Measurements from ENCODE around the gene ZNF283. TPM values are rescaled to one million over a fixed set of nuclear protein-coding genes. Genes with fewer than 3 reads are reported as not detected.
"Not testable (repeated sequence)": the region's sequence is repeated elsewhere in the genome, so short reads cannot be mapped to it uniquely, and the experiment has no call there.

ZNF283 gene
- total RNA-seq, 1 experiment from 2014 or later, result 6.6 TPM

DNA sequence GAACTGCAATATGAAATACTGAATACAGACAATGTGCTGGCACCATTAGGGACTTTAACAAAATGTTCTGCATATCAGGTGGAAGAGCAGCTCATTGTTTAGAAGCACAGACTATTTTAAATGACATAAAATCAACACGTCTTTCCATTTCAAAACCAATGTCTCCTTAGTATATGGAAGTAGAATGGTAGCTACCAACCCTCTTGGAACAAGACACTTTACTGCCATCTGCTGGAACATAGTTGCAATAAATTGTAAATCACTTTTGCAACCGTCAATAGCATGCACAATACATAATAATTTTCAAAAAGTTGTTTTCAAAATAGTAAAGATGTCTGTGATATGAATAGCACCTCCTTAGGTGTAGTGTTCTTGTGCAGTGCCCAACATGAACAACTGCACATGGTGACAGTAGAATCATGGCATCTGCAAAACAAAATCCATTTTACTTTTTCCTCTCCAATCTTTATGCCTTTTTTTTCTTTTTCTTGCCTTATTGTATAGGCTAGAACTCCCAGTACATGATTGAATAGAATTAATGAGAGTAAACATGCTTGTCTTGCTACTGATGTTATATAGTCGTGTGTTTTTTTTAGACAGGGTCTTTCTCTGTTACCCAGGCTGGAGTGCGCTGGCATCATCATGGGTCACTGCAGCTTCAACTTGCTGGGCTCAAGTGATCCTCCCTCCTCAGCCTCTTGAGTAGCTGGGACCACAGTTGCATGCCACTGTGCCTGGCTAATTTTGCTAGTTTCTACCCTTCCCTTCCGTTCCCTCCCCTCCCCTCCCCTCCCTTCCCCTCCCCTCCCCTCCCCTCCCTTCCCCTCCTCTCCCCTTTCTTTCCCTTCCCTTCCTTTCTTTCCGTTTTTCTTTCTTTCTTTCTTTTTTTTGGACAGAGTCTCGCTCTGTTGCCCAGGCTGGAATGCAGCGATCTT, 17.1 kb upstream of the ZNF283 start:
- H3K9me3 ChIP-seq (replicated peaks), result no peaks in the 10 kb centered on the region
- DNase-seq (ENCODE audit: low read depth in 1 of 2, low spot score in 2 of 2), result peak in 1 of 2 experiments; percentile 32
- H3K36me3 ChIP-seq, result no peaks in the 10 kb centered on the region
- H3K4me1 ChIP-seq (replicated peaks), result no peaks in the 10 kb centered on the region
- no peak overlapping the region for H3K27ac ChIP-seq
- no peak overlapping the region for H3K4me3 ChIP-seq
- peaks cover 4% of the 10 kb centered on the region; the same call in 1 of the 2 replicates for H3K27me3 ChIP-seq (replicated peaks)

DNA sequence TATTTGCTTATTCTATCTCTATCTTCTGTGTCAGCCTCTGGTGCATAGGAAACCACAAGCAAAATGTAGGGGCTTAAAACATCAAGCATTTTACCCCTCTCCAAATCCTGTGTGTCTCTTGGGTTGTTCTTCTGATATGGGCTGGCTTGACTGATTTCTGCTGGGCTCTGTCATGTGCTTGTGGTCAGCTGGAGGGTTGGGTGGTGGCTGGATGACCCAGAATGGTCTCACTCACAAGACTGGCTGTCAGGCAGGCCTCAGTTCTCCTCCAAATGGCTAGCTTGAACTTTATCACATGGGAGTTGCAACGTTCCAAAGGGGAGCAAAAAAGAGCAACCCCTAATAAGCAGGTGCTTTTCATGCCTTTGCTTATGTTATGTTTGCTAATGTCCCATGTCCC, 15.3 kb upstream of the ZNF283 start:
- H3K36me3 ChIP-seq, result no peaks in the 10 kb centered on the region
- DNase-seq (ENCODE audit: low read depth in 1 of 2, low spot score in 2 of 2), result no peak
- H3K27me3 ChIP-seq (replicated peaks), result peaks cover under 1% of the 10 kb centered on the region; the same call in 1 of the 2 replicates
- H3K9me3 ChIP-seq (replicated peaks), result peaks cover 3% of the 10 kb centered on the region; the same call in 1 of the 2 replicates
- no peak overlapping the region for H3K27ac ChIP-seq
- no peaks in the 10 kb centered on the region for H3K4me1 ChIP-seq (replicated peaks)
- H3K4me3 ChIP-seq, result no peak overlapping the region

DNA sequence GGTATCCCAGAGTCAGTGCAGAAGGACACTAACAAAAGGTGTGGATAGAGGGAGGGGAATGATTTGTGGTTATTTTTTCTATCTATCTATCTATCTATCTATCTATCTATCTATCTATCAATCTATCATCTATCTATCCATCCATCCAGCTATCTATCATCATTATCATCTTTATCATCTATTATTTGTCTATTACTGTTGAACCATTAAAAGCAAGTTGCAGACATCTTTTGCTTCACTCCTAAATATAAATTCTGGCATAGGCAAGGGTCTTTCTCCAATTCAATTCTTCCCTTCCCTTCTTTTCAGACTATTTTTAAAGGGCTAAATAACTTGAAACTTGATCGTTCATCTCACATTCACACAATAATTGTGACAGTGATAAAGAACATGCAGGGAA, 14.9 kb upstream of the ZNF283 start:
- no peak overlapping the region for H3K27ac ChIP-seq
- no peaks in the 10 kb centered on the region for H3K4me1 ChIP-seq (replicated peaks)
- no peaks in the 10 kb centered on the region for H3K36me3 ChIP-seq
- no peak overlapping the region for H3K4me3 ChIP-seq
- H3K27me3 ChIP-seq (replicated peaks), result no peaks in the 10 kb centered on the region
- no peak for DNase-seq (ENCODE audit: low read depth in 1 of 2, low spot score in 2 of 2)
- H3K9me3 ChIP-seq (replicated peaks), result peaks cover 3% of the 10 kb centered on the region; the same call in 1 of the 2 replicates

DNA sequence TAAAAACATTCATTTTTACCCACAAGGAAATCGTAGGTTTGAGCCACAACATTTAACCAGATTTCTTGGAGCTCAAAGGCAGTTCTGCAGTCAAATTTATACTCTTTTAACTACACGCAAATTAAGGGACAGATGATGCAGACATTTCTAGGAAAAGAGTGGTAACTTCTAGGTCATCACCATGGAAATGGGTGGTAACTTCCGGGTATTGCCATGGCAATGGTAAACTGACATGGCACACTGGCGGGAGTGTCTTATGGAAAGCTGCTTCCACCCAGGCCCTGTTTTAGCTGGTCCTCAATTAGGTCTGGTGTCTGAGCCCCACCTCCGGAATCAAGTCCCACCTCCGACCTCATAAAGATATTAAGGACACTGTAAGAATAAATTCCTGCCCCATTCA, 14.4 kb upstream of the ZNF283 start:
- Histone ChIP-seq H3K4me1 (replicated peaks) (no peaks in the 10 kb centered on the region), H3K4me3 (no peak overlapping the region), H3K36me3 (no peaks in the 10 kb centered on the region), H3K27ac (no peak overlapping the region), H3K9me3 (replicated peaks) (peaks cover 3% of the 10 kb centered on the region; the same call in 1 of the 2 replicates), H3K27me3 (replicated peaks) (no peaks in the 10 kb centered on the region)
- DNase-seq (ENCODE audit: low read depth in 1 of 2, low spot score in 2 of 2), result no peak

DNA sequence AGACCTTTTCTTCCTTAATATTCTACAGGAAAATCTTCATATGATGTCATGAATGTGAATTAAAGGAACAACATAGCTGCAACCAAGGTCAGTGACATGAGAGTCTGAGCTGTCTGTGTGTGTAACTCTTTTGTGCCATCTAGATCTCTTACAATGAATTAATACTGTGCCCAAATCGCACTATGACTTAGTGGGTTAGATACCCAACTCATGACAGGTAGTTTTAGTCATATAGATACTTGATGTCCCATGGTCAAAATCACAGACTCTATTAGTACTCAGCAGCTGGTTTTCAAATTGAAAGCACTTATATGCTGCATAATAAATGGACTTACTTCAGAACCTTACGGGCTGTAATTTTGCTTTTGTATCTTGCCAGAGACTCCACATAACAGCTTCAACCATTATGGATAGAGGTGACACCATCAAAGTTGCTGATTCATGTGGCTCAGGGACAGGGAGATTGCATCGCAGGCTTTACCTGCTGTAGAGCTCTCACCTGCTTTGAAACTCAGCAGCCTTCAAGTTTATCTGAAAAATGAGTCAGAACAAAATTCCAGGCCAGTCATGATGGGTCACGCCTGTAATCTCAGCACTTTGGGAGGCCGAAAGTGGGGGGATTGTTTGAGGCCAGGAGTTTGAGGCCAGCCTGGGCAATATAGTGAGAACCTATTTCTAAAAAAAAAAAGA, 12.3 kb upstream of the ZNF283 start:
- Histone ChIP-seq H3K9me3 (replicated peaks) (peaks cover 3% of the 10 kb centered on the region), H3K27ac (no peak overlapping the region), H3K27me3 (replicated peaks) (no peaks in the 10 kb centered on the region), H3K4me1 (replicated peaks) (no peaks in the 10 kb centered on the region; the same call in 1 of the 2 replicates), H3K36me3 (no peaks in the 10 kb centered on the region), H3K4me3 (no peak overlapping the region)
- no peak for DNase-seq (ENCODE audit: low read depth in 1 of 2, low spot score in 2 of 2)

DNA sequence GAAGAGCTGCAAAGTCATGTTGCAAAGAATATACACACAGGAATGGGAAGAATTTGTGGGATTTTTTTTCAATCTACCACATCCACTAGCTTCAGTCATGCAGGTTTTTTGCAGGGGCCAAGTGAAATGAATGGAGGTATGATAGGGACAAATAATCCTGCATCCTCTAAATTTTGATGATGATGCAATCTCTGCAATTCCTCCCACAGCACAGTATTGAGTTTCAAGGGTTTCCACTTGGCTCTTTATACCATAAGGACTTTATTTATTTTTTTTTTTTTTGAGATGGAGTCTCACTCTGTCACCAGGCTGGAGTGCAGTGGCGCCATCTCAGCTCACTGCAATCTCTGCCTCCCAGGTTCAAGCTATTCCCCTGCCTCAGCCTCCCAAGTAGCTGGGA, 9.7 kb upstream of the ZNF283 start:
- not testable (repeated sequence) for H3K4me1 ChIP-seq (replicated peaks); H3K27ac ChIP-seq; H3K36me3 ChIP-seq; H3K27me3 ChIP-seq (replicated peaks); H3K9me3 ChIP-seq (replicated peaks); H3K4me3 ChIP-seq
- peak in 1 of 2 experiments; percentile 8 for DNase-seq (ENCODE audit: low read depth in 1 of 2, low spot score in 2 of 2)

DNA sequence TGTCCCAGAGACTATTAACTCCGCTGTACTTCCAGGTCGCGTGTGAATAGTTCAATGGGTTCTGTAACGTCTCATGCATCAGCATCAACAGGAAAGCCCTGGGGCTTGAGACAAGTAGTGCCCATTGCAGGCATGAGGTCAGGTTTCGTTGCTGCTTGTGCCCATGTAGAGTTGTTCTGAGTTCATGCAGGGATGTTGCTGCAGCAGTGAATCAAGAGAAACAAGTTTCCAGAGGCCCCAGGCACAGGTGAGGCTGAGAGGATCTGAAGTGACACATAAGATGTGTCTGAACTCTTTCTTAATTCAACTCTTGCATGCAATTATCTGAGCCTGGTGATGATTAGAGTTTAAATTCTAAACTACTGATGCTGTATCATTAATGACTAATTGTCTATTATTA, 8.6 kb upstream of the ZNF283 start:
- H3K4me3 ChIP-seq, result no peak overlapping the region
- H3K27me3 ChIP-seq (replicated peaks), result no peaks in the 10 kb centered on the region
- no peak overlapping the region for H3K27ac ChIP-seq
- H3K4me1 ChIP-seq (replicated peaks), result peaks cover 6% of the 10 kb centered on the region
- H3K36me3 ChIP-seq, result no peaks in the 10 kb centered on the region
- peak in 1 of 2 experiments; percentile 24 for DNase-seq (ENCODE audit: low read depth in 1 of 2, low spot score in 2 of 2)
- H3K9me3 ChIP-seq (replicated peaks), result peaks cover 3% of the 10 kb centered on the region

DNA sequence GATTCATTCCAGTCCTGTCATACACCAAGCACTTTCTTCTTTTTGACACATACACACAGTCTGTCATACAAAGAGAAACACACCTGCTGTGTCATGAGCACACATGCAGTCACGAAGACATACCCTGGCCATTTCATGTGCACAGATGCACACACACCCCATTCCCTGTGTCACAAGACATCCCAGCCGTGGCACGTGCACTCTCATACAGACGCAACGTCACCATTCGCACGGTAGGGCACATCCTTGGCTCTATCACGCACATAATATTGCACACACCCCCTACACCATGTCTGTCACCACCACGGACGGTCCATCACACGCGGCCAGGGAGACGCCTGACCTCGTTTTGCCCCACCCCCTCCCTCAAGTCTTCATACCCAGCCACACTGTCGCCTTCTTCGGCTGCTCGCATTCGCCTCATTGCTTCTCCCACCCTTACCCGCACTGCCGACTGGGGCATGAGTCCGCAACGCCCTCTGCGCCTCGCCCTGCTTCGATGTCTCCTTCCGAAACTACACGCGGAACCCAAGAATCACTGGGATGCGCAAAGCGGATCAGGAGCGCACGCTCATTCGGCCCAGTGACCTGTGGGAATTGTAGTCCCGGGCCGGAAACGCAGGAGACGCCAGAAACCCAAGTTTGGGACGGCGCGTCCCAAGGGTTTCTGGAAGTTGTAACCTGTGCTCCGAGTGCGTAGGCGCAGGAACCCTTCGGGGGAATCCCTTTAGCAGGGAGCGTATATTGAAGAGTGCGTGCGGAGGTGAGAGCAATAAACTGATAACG, 6.8 kb upstream of the ZNF283 start:
- Histone ChIP-seq H3K4me1 (replicated peaks) (peaks cover 6% of the 10 kb centered on the region), H3K4me3 (peak overlapping the region; percentile 16), H3K9me3 (replicated peaks) (peaks cover 3% of the 10 kb centered on the region), H3K27ac (no peak overlapping the region), H3K36me3 (no peaks in the 10 kb centered on the region), H3K27me3 (replicated peaks) (no peaks in the 10 kb centered on the region)
- no peak for DNase-seq (ENCODE audit: low read depth in 1 of 2, low spot score in 2 of 2)

DNA sequence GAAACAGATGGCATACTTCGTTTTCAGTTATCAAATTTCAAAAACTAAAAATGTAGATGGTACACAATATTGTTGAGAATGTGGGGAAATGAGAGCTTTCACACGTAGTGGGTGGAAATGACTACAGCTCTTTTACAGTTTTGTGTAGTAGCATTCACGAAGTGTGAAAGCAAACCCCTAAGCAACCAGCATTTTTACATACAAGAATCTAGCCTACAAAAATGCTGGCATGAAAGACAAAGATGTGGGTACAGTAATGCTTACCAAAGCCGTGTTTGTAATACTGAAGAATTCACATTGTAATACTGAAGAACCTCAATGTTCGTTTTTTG, 6.3 kb upstream of the ZNF283 start:
- H3K36me3 ChIP-seq, result no peaks in the 10 kb centered on the region
- no peak for DNase-seq (ENCODE audit: low read depth in 1 of 2, low spot score in 2 of 2)
- H3K27ac ChIP-seq, result no peak overlapping the region
- H3K27me3 ChIP-seq (replicated peaks), result no peaks in the 10 kb centered on the region
- peak overlapping the region; percentile 16 for H3K4me3 ChIP-seq
- peaks cover 6% of the 10 kb centered on the region for H3K4me1 ChIP-seq (replicated peaks)
- H3K9me3 ChIP-seq (replicated peaks), result peaks cover 3% of the 10 kb centered on the region

DNA sequence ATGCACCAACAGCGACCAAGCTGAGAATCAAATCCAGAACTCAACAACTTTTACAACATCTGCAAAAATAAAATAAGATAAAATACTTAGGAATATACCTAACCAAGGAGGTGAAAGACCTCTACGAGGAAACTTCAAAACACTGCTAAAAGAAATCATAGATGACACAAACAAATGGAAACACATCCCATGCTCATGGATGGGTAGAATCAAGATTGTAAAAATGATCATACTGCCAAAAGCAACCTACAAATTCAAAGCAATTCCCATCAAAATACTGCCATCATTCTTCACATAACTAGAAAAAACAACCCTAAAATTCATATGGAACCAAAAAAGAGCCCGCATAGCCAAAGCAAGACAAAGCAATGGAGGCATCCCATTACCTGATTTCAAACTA, 3.3 kb upstream of the ZNF283 start:
- H3K27ac ChIP-seq; H3K9me3 ChIP-seq (replicated peaks); H3K4me1 ChIP-seq (replicated peaks); H3K27me3 ChIP-seq (replicated peaks); H3K4me3 ChIP-seq; DNase-seq (ENCODE audit: low read depth in 1 of 2, low spot score in 2 of 2); H3K36me3 ChIP-seq: not testable (repeated sequence)

DNA sequence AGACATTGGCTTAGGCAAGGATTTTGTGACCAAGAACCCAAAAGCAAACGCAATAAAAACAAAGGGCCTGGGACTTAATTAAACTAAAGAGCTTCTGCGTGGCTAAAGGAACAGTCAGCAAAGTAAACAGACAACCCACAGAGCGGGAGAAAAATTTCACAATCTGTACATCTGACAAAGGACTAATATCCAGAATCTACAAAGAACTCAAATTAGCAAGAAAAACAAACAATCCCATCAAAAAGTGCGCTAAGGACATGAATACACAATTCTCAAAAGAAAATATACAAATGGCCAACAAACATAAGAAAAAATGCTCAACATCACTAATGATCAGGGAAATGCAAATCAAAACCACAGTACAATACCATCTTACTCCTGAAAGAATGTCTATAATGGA, 2.5 kb upstream of the ZNF283 start:
- peaks cover 15% of the 10 kb centered on the region for H3K36me3 ChIP-seq
- H3K4me1 ChIP-seq (replicated peaks); H3K27ac ChIP-seq; H3K9me3 ChIP-seq (replicated peaks); H3K4me3 ChIP-seq; H3K27me3 ChIP-seq (replicated peaks): not testable (repeated sequence)
- peak in 1 of 2 experiments; percentile 39 for DNase-seq (ENCODE audit: low read depth in 1 of 2, low spot score in 2 of 2)

DNA sequence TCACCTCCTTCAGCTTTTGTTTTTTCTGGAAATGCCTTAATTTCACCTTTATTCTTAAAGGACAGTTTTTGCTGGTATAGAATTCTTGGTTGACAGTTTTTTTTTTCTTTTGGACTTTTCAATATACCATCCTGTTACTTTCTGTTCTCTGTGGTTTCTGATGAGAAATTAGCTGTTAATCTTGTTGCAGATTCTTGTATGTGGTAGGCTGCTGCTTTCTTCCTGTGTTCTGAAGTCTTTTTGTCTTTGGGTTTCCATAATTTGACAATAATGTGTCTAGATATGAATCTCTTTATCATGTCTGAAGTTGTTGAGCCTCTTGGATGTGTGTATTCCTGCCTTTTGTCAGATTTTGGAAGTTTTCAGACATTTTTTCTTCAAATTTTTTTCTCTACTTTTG, 12.0 kb downstream of the ZNF283 start:
- DNase-seq (ENCODE audit: low read depth in 1 of 2, low spot score in 2 of 2), result no peak
- Histone ChIP-seq H3K4me1 (replicated peaks) (no peaks in the 10 kb centered on the region), H3K36me3 (peaks cover 83% of the 10 kb centered on the region), H3K4me3 (no peak overlapping the region), H3K27ac (no peak overlapping the region), H3K9me3 (replicated peaks) (peaks cover 12% of the 10 kb centered on the region), H3K27me3 (replicated peaks) (no peaks in the 10 kb centered on the region)

DNA sequence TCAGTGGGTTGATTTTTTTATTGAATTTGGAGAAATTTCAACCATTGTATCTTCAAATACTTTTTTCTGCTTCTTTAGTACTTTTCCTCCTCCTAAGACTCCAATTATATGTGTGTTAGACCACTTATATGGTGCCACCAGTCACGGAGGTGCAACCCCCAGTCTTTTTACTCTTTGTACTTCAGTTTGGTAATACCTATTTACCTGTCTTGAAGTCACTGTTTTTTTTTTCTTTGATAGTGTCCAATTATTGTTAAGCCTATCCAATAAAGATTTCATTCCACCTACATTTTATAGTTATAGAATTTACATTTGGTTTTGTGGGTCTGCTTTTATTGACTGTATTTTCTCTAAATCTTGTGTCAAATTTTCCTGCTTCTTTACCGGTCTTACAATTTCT, 14.9 kb downstream of the ZNF283 start:
- peaks cover 15% of the 10 kb centered on the region for H3K9me3 ChIP-seq (replicated peaks)
- no peak overlapping the region for H3K4me3 ChIP-seq
- H3K36me3 ChIP-seq, result peaks cover 61% of the 10 kb centered on the region
- H3K27me3 ChIP-seq (replicated peaks), result no peaks in the 10 kb centered on the region
- DNase-seq (ENCODE audit: low read depth in 1 of 2, low spot score in 2 of 2), result no peak
- H3K27ac ChIP-seq, result no peak overlapping the region
- no peaks in the 10 kb centered on the region for H3K4me1 ChIP-seq (replicated peaks)

DNA sequence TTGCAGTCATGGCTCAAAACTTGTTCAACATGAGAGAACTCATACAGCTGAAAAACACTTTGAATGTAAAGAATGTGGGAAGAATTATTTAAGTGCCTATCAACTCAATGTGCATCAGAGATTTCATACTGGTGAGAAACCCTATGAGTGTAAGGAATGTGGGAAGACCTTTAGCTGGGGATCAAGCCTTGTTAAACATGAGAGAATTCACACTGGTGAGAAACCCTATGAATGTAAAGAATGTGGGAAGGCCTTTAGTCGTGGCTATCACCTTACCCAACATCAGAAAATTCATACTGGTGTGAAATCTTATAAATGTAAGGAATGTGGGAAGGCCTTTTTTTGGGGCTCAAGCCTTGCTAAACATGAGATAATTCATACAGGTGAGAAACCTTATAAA, 20.1 kb downstream of the ZNF283 start:
- Histone ChIP-seq H3K27ac (no peak overlapping the region), H3K4me3 (no peak overlapping the region), H3K36me3 (peaks cover 35% of the 10 kb centered on the region), H3K9me3 (replicated peaks) (peaks cover 32% of the 10 kb centered on the region), H3K27me3 (replicated peaks) (no peaks in the 10 kb centered on the region), H3K4me1 (replicated peaks) (no peaks in the 10 kb centered on the region)
- DNase-seq (ENCODE audit: low read depth in 1 of 2, low spot score in 2 of 2), result no peak

All from SJSA1 (cell line).